ENCODE data around the gene NAPA. TPM values are rescaled to one million over a fixed set of nuclear protein-coding genes. Genes with fewer than 3 reads are reported as not detected.

Gene NAPA
- polyA plus RNA-seq, 6 donors from 2014 or later: 68.5 to 111 (median 78.4) TPM

DNA sequence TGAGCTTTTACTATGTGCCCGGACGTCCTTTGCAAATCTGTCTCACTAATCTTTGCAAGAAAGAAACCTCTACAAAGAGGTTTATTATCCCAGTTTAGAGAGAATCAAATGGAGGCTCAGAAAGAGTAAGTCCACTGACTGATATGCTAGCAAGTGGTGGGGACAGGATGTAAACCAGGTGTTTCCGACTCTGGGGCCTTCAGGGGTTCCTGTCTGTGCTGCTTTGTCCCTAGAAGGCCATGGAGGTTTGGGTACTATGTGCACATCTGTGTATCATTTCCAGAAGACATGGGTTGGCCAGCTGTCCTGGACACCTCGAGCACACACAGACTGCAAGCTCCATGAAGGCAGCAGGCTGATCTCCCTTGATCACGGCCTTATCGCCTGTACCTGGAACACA, 29.7 kb downstream of the NAPA start:
- DNase-seq (no peak), ATAC-seq (ENCODE audit: low read depth in 2 of 2) (no peak)
- H3K9me3 Mint-ChIP-seq: peaks cover 0 to 1% (median 0%) of the 10 kb centered on the region in 7 donors
- H3K4me3 Mint-ChIP-seq: peak overlapping the region; percentile 89 to 99 (median 96)
- peaks cover 0 to 6% (median 0%) of the 10 kb centered on the region in 3 donors for H3K27me3 Mint-ChIP-seq
- H3K4me1 Mint-ChIP-seq: peaks cover 39 to 61% (median 53%) of the 10 kb centered on the region in 3 donors
- H3K27ac Mint-ChIP-seq: peak overlapping the region in 4 of 6 donors; percentile 51 to 98 (median 80)
- H3K36me3 Mint-ChIP-seq: peaks cover 0 to 7% of the 10 kb centered on the region in 2 donors

GRCh38 chr19:47483800-47484690, 30.8 kb downstream of the NAPA start, which contains the start of gene KPTN:
Gene KPTN (minus strand): TSS chr19:47484219. CDS start chr19:47484160, 59 bp downstream.
- H3K9me3 Mint-ChIP-seq: peaks cover 0 to 1% (median 0%) of the 10 kb centered on the region in 7 donors
- DNase-seq (peak; percentile 86), ATAC-seq (ENCODE audit: low read depth in 2 of 2) (peak; percentile 93 to 94)
- H3K4me3 Mint-ChIP-seq: peak within 1 kb of the TSS; percentile 89 to 99 (median 96)
- peaks cover 0 to 6% (median 0%) of the 10 kb centered on the region in 3 donors for H3K27me3 Mint-ChIP-seq
- H3K27ac Mint-ChIP-seq: peak within 1 kb of the TSS; percentile 95 to 99 (median 98)
- H3K36me3 Mint-ChIP-seq: no peaks in the 10 kb centered on the region
- H3K4me1 Mint-ChIP-seq: peaks cover 34 to 61% (median 47%) of the 10 kb centered on the region in 3 donors

DNA sequence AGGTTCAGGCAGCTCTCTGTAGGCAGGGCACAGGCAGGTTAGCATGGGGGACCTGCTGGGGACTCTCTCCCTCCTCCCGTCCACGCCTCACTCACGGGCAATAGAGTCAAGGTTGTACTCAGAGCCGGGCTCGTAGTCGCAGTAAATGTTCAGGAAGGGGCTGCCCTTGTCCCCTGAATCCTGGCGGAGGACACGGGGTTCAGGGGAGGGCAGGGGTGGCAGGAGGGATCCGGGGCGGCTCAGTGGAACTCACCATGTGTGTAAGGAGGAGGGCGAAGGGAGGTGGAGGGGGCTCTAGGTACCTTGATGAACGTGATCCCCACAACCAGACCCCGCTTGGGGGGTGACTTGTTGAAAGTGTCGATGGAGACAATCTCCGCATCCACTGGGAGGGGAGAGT, 31.7 kb downstream of the NAPA start:
- no peaks in the 10 kb centered on the region for H3K36me3 Mint-ChIP-seq
- H3K27me3 Mint-ChIP-seq: peaks cover 0 to 6% (median 0%) of the 10 kb centered on the region in 3 donors
- peak overlapping the region in 7 of 8 donors; percentile 55 to 99 (median 92) for H3K4me3 Mint-ChIP-seq
- DNase-seq (no peak), ATAC-seq (ENCODE audit: low read depth in 2 of 2) (no peak)
- peak overlapping the region in 3 of 6 donors; percentile 69 to 99 (median 95) for H3K27ac Mint-ChIP-seq
- peaks cover 34 to 58% (median 47%) of the 10 kb centered on the region in 3 donors for H3K4me1 Mint-ChIP-seq
- H3K9me3 Mint-ChIP-seq: peaks cover 0 to 1% (median 0%) of the 10 kb centered on the region in 7 donors

DNA sequence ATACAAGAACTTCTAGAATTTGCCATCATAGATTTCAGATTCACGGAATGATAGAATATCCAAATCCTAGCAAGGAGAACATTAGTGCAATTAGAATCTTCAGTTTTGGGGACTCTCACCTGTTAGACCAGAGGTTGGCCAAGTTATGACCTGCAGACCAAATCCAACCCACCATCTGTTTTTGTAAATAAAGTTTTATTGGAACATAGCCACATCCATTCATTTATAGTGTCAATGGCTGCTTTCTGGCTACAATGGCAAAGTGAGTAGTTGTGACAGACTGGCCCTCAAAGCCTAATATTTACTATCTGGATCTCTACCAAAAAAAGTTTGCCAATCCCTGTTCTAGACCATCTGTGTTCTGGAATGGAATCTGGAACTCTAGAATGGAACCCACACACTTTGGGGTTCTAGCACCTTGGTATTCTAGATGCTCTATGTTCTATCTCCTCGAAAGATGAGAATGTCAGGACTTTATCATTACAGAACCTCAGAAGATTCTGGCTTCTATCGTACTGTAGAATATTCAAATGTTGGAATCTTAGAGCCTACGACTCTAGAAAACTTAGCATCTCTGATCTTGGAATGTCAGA, 33.3 kb downstream of the NAPA start:
- peaks cover 26 to 45% (median 31%) of the 10 kb centered on the region in 3 donors for H3K4me1 Mint-ChIP-seq
- ATAC-seq (ENCODE audit: low read depth in 2 of 2) (no peak), DNase-seq (no peak)
- H3K27ac Mint-ChIP-seq: no peak overlapping the region
- peaks cover 0 to 6% (median 0%) of the 10 kb centered on the region in 3 donors for H3K27me3 Mint-ChIP-seq
- peak overlapping the region in 1 of 8 donors; percentile 76 for H3K4me3 Mint-ChIP-seq
- no peaks in the 10 kb centered on the region for H3K36me3 Mint-ChIP-seq
- peaks cover 0 to 1% (median 0%) of the 10 kb centered on the region in 7 donors for H3K9me3 Mint-ChIP-seq

GRCh38 chr19:47480658-47481057, 34.2 kb downstream of the NAPA start:
- no peak for DNase-seq
- H3K4me3 Mint-ChIP-seq: peak overlapping the region in 1 of 8 donors; percentile 53
- peaks cover 26 to 37% (median 27%) of the 10 kb centered on the region in 3 donors for H3K4me1 Mint-ChIP-seq
- H3K27me3 Mint-ChIP-seq: peaks cover 0 to 6% (median 0%) of the 10 kb centered on the region in 3 donors
- peaks cover 0 to 1% (median 0%) of the 10 kb centered on the region in 7 donors for H3K9me3 Mint-ChIP-seq
- peak overlapping the region in 1 of 6 donors; percentile 91 for H3K27ac Mint-ChIP-seq
- ATAC-seq (ENCODE audit: low read depth in 2 of 2): no peak
- no peaks in the 10 kb centered on the region for H3K36me3 Mint-ChIP-seq

DNA sequence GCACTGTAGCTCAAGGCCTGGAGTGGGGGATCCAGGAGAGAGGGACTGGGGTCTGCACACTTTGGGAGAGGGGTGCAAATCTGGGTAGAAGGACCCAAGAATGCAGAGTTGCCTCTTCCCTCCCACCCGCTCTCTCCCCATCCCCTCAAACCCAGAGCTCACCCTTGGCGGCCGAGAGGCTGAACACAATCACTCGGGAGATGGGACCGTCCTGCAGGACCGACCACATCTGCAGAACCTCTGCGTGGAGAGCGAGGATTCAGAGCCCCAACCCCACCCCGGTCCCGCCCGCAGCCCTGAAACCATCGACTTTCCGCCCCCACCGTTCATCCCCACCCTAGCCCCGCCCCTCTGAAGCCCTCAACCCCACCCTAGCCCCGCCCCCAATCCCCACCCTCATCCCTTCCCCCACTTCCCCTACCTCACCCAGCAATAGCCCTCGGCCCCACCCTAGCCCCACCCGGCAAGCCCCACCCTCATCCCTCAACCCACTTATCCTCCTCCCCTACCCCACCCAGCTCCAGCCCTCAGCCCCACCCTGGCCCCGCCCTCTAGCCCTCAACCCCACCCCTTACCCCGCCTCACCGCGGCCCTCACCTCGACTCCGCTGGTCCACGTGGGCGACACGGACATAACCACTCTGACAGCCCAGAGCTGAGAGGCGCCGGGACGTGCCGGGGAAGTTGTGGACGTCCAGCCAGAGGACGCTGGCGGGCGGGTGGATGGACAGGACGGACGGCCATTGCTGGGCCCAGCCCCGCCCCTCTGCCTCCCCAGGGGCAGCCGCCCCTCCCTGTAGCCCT, 35.0 kb downstream of the NAPA start:
- Mint-ChIP-seq H3K27me3 (peaks cover 0 to 6% (median 0%) of the 10 kb centered on the region in 3 donors), H3K27ac (no peak overlapping the region), H3K36me3 (no peaks in the 10 kb centered on the region), H3K9me3 (peaks cover 0 to 1% (median 0%) of the 10 kb centered on the region in 7 donors), H3K4me1 (peaks cover 18 to 30% (median 20%) of the 10 kb centered on the region in 3 donors), H3K4me3 (no peak overlapping the region)
- ATAC-seq (ENCODE audit: low read depth in 2 of 2): no peak
- no peak for DNase-seq

DNA sequence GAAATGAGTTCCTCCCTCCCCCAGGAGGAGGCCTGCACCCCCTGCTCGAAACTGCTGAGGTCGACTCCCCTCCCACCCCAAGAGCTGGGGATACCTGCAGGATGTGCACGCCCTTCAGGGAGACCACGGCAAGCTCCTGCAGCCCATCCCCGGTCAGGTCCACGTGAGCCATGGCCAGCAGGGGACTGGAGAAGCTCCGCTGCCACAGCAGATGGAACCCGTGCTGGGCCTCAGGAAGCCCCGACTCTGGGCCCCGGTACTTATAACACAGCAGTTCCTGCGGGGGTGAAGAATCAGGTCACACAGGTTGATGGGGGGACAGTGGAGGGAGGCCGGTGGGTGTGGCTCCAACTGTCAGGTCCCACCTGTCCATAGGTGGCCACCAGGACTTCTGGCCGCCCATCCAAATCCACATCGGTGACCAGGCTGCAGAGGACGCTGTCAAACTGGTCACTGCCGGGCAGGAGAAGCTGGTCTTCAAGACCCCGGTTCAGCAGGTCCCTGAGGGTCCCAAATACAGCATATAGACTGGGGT, 38.4 kb downstream of the NAPA start:
- no peaks in the 10 kb centered on the region for H3K9me3 Mint-ChIP-seq

GRCh38 chr19:47475465-47475864, 39.4 kb downstream of the NAPA start:
- no peak overlapping the region for H3K27ac Mint-ChIP-seq
- no peak for DNase-seq
- no peak overlapping the region for H3K4me3 Mint-ChIP-seq
- peaks cover 0 to 11% of the 10 kb centered on the region in 2 donors for H3K36me3 Mint-ChIP-seq
- peaks cover 0 to 2% (median 0%) of the 10 kb centered on the region in 7 donors for H3K9me3 Mint-ChIP-seq
- H3K27me3 Mint-ChIP-seq: peaks cover 16 to 28% (median 26%) of the 10 kb centered on the region in 3 donors
- no peak for ATAC-seq (ENCODE audit: low read depth in 2 of 2)
- H3K4me1 Mint-ChIP-seq: peaks cover 15 to 19% (median 16%) of the 10 kb centered on the region in 3 donors

More for the DNA sequence above, 38.4 kb downstream of the NAPA start:
- Mint-ChIP-seq H3K4me1 (peaks cover 9 to 14% (median 12%) of the 10 kb centered on the region in 3 donors), H3K4me3 (no peak overlapping the region), H3K27me3 (peaks cover 9 to 19% (median 17%) of the 10 kb centered on the region in 3 donors), H3K36me3 (peaks cover 0 to under 1% of the 10 kb centered on the region in 2 donors), H3K27ac (no peak overlapping the region)
- DNase-seq (no peak), ATAC-seq (ENCODE audit: low read depth in 2 of 2) (no peak)

DNA sequence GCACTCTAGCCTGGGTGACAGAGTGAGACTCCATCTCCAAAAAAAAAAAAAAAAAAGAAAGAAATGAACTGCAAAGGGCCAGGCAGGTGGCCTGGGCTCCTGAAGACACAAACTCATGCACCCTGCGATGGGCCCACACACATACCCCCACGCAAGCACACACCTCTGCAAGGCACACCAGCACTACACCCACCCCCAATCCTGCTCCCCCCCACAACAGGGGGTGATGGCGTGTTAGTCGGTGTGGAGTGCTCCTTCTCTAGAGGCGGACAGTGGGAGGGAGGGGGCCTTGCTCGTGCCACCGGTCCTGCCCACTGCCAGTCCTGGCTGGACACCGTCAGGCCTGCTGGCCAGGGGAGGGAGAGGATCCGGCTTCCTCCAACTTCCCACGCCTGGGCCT, 41.5 kb downstream of the NAPA start:
- Mint-ChIP-seq H3K4me3 (peak overlapping the region in 1 of 8 donors; percentile 22), H3K4me1 (peaks cover 18 to 20% (median 19%) of the 10 kb centered on the region in 3 donors), H3K36me3 (peaks cover 0 to 15% of the 10 kb centered on the region in 2 donors), H3K9me3 (peaks cover 0 to 3% (median 0%) of the 10 kb centered on the region in 7 donors), H3K27me3 (peaks cover 24 to 46% (median 45%) of the 10 kb centered on the region in 3 donors), H3K27ac (no peak overlapping the region)
- no peak for ATAC-seq (ENCODE audit: low read depth in 2 of 2)
- DNase-seq: no peak

- peaks cover 0 to 15% of the 10 kb centered on the region in 2 donors for H3K36me3 Mint-ChIP-seq
- peak within 1 kb of the TSS; percentile 27 to 87 (median 57) for H3K4me3 Mint-ChIP-seq
- peak; percentile 24 for DNase-seq
- H3K4me1 Mint-ChIP-seq: peaks cover 20 to 22% (median 21%) of the 10 kb centered on the region in 3 donors
- peaks cover 35 to 57% (median 54%) of the 10 kb centered on the region in 3 donors for H3K27me3 Mint-ChIP-seq
- peak within 1 kb of the TSS in 4 of 6 donors; percentile 10 to 88 (median 82) for H3K27ac Mint-ChIP-seq
- peak; percentile 45 to 62 for ATAC-seq (ENCODE audit: low read depth in 2 of 2)
- peaks cover 0 to 6% (median 0%) of the 10 kb centered on the region in 7 donors for H3K9me3 Mint-ChIP-seq
Observed at GRCh38 chr19:47471733-47472457, 43.0 kb downstream of the NAPA start, which contains the start of gene SLC8A2. Gene SLC8A2 (minus strand): TSS chr19:47471893. CDS start chr19:47466403, 5,490 bp downstream.

GRCh38 chr19:47471381-47471732, 43.5 kb downstream of the NAPA start:
- Mint-ChIP-seq H3K27ac (peak overlapping the region in 1 of 6 donors; percentile 82), H3K27me3 (peaks cover 35 to 62% (median 58%) of the 10 kb centered on the region in 3 donors), H3K9me3 (peaks cover 0 to 6% (median 0%) of the 10 kb centered on the region in 7 donors), H3K4me1 (peaks cover 20 to 22% (median 21%) of the 10 kb centered on the region in 3 donors), H3K36me3 (peaks cover 0 to 15% of the 10 kb centered on the region in 2 donors), H3K4me3 (peak overlapping the region; percentile 26 to 87 (median 50))
- DNase-seq: no peak
- ATAC-seq (ENCODE audit: low read depth in 2 of 2): no peak
